Measurements from ENCODE around the gene GMPPB.
"Not testable (repeated sequence)": the region's sequence is repeated elsewhere in the genome, so short reads cannot be mapped to it uniquely, and the experiment has no call there.

The GMPPB gene

DNA sequence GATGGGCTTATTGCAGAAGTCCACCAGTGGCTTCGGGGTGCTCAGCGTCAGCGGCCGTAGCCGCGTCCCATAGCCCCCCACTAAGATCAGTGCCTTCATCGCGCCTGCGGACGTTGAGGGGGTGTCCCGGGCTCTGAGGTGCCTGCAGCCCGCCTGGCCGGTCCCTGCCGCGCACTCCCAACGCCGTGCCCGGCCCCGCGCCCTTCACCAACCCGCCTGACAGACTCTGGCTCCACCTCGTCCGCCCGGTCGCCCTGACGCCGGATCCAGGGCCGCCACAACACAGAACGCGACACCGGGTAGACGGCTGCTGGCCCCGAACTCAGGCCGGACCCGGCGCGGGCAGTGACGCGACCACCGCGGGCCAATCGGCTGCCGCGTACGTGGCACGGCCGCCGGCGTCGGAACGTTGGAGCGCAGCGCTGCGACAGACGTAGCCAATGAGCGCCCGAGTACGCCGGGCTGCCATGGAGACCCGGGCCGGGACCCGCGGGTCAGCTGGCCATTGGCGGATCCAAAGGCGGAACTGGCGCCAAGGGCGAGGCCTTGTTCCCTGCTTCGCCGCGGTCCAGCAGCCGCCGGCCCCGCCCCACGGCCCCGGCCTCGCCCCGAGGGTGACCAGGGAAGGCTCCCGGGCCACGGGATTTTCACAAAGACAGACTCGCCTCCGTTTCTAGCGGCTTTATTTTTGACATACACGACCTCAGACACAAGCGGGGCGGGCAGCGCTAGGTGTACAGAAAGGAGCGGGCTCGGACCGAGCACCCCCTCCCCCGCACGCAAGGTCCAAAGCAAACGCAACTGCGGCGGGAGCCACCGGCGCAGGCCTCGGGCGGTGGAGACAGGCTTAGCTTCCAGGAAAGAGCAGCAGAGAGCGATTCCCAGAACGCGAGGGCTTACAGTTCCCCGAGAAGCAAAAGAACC is at the start of gene GMPPB:
GMPPB (minus strand) TSS at position 324 of the 924 bp plus-strand sequence; CDS start at position 99, 225 bp downstream.
- peak; percentile 94 for DNase-seq (ENCODE audit: low spot score)

DNA sequence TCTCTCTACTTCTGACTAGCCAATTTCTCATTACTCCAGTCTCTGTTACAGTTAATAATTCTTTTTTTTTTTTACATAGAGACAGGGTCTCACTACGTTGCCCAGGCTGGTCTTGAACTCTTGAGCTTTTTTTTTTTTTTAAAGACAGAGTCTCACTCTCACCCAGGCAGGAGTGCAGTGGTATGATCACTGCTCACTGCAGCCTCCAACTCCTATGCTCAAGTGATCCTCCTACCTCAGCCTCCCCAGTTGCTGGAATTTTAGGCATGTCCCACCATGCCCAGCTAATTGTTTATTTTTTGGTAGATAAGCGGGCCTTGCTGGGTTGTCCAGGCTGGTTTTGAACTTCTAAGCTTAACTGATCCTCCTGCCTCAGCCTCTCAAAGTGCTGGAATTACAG is 49.0 kb upstream of the GMPPB start:
- DNase-seq (ENCODE audit: low spot score) = no peak

DNA sequence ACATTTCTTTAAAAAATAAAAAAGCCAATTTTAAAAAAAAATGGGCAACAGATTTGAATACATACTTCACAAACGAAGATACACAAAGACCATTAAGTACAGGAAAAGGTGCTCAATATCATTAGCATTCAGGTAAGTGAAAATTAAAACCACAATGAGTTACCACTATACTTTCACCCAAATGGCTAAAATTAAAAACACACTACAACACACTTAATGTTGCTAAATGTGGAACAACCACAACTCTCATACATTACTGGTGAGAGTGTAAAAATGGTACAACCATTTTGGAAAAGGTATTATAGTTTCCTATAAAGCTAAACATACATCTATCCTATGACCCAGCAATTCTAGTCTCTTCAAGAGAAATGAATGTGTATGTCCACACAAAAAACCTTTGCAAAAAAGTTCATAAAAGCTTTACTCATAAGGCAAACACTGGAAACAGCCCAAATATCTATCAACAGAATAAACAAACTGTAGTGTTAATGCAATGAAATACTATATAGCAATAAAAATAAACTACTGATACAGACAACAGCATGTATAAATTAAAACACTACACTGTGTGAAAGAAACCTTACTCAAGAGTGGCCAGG is 47.7 kb upstream of the GMPPB start:
- no peak for DNase-seq (ENCODE audit: low spot score)

DNA sequence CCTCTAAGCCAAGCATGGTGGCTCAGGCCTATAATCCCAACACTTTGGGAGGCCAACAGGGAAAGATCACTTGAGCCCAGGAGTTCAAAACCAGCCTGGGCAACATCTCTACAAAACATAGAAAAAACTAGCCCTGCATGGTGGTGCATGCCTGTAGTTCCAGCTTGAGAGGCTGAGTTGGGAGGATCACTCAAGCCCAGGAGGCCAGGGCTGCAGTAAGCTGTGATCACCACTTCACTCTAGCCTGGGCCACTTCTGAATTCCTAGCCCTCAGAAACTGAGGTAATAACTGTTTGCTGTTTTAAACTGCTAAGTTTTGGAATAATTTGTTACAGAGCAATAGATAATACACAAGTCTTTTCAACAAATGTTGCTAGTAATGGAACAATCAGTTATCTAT is 46.2 kb upstream of the GMPPB start:
- no peak for DNase-seq (ENCODE audit: low spot score)

DNA sequence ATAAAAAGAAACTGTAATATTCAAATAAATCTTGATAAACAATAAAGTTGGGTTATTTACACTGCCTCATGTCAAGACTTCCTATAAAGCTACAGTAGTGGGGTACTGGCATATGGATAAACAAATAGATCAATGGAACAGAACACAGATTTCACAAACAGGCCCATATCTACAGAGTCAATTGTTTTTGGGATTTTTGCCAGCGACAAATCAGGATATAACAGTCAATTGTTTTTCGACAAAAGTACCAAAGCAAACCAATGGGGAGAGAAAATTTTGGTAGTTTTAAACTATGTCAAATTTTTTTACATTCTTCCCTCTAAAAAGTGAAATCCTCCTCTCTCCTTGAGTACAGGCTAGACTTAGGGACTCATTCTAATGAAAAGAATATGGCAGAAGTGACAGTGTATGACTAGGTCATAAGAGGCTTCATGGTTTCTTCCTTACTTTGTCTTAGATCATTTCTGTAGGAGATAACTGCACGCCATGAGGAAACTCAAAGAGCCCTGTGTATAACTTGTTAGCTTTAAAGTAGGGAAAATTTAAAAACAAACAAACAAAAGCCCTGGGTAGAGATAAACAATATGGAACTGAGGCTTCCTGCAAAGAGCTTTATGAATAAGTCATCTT is 45.6 kb upstream of the GMPPB start:
- DNase-seq (ENCODE audit: low spot score) = no peak

DNA sequence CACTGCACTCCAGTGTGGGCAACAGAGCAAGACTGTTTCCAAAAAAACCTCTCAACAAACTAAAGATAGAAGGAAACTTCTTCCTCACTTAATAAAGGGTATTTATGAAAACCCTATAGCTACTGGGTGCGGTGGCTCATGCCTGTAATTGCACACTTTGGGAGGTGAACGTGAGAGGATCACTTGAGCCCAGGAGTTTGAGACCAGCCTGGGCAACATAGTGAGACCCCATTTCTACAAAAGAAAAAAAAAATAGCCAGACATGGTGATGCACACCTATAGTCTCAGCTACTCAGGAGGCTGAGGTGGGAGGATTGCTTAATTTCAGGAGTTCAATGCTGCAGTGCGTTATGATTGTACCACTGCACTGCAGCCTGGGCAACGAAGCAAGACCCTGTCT is 40.2 kb upstream of the GMPPB start:
- DNase-seq (ENCODE audit: low spot score) = no peak

DNA sequence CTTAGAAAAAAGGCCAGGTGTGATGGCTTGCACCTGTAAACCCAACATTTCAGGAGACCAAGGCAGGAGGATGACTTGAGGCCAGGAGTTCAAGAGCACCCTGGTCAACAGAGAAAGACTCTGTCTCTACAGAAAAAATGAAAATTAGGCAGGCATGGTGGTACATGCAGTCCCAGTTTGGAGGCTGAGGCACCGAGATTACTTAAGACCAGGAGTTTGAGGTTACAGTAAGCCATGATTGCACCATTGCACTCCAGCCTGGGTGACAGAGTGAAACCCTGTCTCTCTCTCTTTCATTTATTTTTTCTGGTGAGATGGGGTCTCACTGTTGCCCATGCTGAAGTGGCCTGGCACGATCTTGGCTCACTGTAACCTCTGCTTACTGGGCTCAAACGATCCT is 37.9 kb upstream of the GMPPB start:
- no peak for DNase-seq (ENCODE audit: low spot score)

DNA sequence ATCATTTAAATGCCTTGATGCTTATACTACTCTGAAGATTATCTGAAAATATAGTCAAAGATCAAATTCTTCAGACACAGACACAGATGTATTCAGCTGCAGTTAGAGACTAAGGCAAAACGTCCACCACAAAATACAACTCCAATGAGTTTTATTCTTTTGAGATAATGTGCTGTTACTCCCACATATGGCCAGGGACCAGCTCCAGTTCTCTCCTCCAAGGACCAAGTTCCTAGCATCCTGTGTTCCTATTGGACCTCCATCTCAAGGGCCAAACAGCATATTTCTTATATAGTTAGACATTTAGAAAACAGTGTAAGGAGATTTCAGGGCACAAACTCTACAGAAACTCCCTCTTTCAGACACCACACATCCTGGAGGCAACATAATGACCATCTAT is 35.5 kb upstream of the GMPPB start:
- no peak for DNase-seq (ENCODE audit: low spot score)

DNA sequence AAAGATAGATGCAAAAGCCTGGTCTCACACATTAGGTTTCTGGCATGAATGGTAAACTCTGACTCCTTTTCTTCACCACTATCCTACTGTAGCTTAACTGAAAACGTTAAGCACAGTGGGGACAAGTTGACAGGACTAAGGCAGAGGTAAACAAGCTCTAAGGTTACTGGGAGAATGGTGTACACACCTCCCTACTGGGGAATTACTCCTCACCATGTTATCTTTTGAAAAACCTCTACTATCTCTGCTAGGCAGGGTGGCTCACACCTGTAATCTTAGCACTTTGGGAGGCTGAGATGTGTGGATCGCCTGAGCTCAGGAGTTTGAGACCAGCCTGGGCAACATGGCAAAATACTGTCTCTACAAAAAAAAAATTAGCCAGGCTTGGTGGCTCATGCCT is 33.4 kb upstream of the GMPPB start:
- DNase-seq (ENCODE audit: low spot score) = no peak

DNA sequence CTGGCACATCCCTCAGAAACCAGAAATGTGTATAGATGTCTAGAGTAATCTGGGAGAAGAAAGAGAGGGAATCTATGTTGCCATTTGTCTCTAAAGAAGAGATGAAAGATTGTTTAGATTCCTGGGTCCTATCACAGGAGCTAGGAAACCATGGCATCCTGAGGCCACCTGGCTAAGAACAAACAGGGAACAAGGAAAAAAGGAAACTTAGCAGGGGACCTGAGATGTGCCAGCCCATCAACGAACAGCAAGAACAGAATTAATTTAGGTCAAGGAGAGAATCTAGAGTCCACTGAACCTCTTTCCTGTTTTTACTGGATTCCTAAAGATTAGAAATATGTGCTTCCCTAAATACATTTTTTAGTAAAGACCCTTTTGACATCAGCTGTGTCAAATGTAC is 32.3 kb upstream of the GMPPB start:
- no peak for DNase-seq (ENCODE audit: low spot score)

DNA sequence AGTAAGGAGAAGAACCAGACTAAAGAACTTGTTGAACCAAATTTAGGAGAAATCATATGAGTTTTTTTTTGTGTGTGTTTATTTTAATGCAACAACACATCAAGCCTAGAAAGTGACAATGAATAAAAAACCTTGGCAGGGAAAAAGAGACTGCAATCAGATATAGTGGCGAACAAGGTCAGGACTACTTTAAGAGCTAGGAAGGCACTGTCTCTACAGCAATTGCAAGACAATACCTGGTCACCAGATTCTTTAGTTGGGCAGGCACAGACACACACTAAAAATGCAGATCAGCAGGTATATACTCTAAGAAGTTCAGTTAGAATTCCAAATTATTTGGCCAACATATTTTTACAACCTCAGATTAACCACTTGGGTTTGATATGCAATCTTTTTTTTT is 30.8 kb upstream of the GMPPB start:
- no peak for DNase-seq (ENCODE audit: low spot score)

DNA sequence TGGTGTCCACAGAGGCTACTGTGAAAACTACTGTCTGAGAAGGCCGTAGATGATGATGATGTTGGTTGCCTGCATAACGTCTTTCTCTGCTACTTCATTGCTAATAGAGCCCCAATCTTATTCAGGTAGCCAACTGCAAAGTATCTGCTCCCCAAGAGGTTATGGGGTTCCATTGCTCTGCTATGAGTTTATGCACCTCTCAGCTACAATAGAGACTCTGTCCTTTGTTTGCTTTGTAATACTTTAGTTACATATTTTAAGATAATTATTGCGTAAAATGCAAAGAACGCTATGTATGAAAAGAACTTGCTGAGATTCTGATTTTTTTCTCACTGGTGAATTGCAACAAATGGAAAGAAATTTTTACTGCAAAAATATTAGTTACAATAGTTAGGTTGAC is 27.8 kb upstream of the GMPPB start:
- DNase-seq (ENCODE audit: low spot score) = no peak

DNA sequence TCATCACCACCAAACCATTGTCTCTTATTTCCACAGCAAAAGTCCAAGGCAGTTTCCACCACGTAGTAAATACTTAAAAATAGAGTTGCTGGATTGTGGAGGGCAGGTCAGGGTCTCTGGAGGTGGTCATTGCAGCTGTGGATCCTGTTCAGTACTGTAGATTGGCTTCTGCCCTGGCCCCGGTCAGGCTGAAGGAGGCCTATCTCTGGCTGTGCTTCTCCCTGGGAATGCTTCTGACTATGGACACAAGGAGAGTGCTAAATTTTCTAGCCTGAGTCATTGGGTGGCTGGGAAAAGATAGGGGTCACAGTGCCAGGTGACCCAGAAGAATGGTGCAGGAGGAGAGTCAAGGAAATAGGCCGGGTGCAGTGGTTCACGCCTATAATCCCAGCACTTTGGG is 26.3 kb upstream of the GMPPB start:
- DNase-seq (ENCODE audit: low spot score) = no peak

DNA sequence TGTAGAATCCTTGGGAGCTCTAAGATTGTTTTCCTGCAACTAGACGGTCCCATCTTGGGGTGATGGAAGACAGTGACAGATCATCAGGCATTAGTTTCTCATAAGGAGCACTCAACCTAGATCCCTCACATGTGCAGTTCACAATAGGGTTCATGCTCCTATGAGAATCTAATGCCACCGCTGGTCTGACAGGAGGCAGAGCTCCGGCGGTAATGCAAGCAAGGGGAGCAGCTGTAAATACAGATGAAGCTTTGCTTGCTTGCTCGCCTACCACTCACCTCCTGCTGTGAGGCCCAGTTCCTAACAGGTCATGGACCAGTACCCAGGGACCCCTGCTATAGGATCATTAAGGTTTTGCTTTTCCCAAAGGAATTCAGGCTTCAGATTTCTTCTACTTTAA is 25.1 kb upstream of the GMPPB start:
- DNase-seq (ENCODE audit: low spot score) = not testable (repeated sequence)

DNA sequence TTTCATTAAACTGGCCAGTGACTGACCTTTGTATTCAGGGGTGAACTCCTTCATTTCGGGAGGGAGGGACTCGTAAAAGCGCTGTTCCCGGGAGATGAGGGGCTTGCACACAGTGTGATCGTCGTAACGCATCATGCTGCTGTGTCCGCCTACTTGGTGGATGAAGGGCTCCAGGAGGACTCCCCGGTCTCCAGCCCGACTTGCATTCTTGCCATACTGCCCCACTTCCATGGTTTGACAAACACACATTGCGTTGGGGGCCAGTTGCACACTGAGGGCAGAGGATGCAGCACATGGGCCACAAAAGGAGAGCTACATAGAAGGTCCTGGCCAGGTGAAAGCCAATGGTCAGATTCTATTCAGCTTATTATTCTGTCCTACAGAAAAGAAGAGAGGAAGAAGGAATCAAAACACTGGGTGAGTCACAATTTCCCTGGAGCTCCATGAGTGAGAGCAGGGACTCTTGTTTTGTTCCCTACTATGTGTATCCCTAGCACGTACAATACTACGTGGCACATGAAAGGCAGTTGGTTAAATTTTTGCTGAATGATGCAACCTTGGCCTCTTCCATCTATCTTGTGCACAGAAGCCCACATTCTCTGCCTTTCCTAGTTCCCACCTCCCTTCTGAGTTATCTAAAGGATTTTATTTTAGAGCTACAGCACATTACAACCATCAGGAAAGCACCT is 24.2 kb upstream of the GMPPB start:
- DNase-seq (ENCODE audit: low spot score) = no peak

DNA sequence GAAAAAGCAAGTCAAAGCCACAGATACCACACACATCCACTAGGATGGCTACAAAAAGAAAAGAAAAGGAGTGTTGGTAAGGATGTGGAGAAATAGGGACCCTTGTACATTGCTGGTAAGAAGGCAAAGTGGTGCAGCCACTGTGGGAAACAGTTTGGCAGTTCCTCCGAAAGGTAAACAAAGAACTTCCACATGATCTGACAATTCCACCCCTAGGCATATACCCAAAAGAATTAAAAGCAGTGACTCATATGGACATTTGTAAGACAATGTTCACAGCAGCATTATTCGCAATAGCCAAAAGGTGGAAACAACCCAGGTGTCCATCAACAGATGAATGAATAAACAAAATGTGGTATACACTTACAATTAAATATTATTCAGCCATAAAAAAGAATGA is 22.2 kb upstream of the GMPPB start:
- no peak for DNase-seq (ENCODE audit: low spot score)

DNA sequence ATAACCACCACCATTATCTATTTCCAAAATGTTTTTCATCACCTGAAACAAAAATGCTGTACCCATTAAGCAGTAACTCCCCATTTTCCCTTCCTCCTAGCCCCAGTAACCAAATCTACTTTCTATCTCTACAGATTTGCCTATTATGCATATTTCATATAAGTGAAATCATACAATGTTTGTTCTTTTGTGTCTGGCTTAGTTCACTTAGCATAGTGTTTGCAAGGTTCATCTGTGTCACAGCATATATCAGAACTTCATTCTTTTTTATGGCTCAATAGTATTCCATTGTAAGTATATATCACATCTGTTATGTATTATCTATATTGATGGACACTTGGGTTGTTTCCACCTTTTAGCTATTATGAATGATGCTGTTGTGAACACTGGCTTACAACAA is 16.7 kb upstream of the GMPPB start:
- DNase-seq (ENCODE audit: low spot score) = no peak

DNA sequence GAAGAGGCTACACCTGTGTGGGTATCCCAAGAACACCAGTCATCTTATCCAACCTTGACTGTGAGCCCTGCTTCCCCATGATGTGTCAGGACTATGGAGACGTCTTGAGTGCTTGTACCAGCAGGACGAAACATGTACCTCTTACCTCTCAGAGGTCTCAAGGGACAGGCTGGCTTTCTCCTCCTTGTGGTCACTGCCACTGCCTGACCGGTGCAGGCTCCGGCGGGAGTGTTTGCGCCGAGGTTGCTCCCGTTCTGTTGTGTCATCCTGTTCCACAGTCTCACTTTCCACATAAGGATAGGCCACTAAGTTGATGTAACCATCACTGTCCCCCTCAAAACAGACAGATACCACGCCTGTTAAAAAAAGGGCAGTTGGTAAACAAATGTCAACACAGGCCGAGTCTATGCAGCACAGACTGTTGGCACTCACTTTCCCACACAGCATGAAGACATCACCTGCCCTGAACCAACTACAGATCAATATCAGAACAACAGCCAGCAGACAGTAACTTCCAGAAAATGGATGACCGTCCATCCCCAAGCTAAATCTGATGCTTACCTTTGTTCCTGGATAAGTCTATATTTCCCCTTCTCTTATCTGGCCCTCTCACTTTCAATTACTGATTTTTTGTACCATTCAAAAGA is 14.4 kb upstream of the GMPPB start:
- no peak for DNase-seq (ENCODE audit: low spot score)

DNA sequence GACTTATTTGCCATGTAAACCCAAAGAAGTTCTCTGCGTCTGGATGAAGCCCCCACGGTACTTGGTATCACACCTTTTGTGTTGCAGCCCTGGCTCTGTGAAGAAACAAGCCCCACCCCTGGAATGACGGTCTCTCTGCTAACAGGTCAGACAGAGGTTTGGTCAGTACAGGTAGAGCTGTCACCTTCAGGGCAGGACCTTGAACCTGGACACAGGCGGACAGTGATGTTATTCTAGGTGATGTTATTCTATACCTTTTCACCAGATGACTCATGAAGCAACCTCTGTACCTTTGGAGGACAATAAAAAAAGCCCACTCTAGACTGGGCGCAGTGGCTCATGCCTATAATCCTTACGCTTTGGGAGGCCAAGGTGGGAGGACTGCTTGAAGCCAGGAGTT is 11.0 kb upstream of the GMPPB start:
- no peak for DNase-seq (ENCODE audit: low spot score)

DNA sequence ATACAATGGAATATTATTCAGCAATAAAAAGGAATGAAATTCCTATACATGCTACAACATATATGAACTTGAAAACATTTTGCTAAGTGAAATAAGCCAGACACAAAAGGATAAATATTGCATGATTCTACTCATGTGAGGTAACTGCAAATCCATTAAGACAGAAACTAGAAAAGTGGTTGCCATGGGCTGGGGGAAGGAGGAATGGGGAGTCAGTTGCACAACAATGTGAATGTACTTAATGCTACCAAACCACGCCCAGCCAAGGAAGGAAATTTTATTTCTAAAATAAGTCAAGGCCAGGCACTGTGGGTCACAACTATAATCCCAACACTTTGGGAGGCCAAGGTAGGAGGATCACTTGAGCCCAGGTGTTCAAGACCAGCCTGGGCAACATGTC is 9.8 kb upstream of the GMPPB start:
- no peak for DNase-seq (ENCODE audit: low spot score)

DNA sequence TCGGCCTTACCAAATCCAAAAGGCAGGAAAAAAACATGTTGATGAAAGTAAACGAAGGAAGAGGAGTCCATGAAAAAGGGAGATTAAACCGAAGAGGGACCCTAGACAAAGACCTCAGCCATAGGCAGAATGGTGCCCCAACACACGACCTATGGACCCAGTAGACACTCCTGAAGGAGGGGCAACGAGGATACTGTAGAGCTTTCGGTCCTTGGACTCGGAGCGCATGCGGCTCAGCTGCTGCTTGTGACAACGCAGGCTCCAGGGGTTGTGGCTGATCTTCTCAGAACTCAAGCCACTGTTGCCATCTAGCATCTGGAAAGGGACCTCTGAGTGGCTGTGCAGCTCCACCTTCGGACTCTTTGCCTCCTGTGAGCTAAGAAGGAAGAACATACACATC is 8.8 kb upstream of the GMPPB start:
- DNase-seq (ENCODE audit: low spot score) = no peak

DNA sequence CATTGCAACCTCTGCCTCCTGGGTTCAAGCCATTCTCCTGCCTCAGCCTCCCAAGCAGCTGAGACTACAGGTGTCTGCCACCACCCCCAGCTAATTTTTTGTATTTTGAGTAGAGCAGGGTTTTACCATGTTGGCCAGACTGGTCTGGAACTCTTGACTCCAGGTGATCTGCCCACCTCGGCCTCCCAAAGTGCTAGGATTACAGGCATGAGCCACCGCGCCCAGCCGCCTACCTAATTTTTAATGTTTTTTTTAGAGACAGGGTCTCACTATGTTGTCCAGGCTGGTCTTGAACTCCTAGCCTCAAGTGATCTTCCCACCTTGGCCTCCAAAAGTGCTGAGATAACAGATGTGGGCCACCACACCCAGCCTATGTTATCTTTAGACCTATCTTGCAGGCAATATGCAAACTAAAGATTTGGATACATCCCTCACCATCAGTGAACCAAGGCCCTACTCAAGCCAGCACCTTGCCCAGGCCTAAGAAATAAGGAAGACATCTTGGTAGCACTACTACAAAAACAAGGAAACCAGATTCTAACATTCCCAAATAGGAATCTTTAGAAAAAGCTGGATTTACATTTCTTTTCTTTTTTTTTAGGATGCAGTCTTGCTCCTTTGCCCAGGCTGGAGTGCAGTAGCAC is 6.3 kb upstream of the GMPPB start:
- DNase-seq (ENCODE audit: low spot score) = no peak
